Activated CD8-positive, alpha-beta memory T cell treated with anti-CD3 and anti-CD28 coated beads for 36 hours (primary cell): ENCODE measurements around the gene CFAP61. TPM values are rescaled to one million over a fixed set of nuclear protein-coding genes. Genes with fewer than 3 reads are reported as not detected.

Experiments used
- CTCF ChIA-PET: fragments of 350-600 bp; sonication (Branson Sonifier 250); formaldehyde crosslinking; loops from one replicate; lab custom pipeline; 2021; ENCODE audit warnings: antibody characterized with exemption; lab: Charles Lee
- POLR2A ChIA-PET: fragments of 350-600 bp; sonication (Branson Sonifier 250); formaldehyde crosslinking; loops from one replicate; lab custom pipeline; 2021; ENCODE audit warnings: antibody characterized with exemption; lab: Charles Lee
- total RNA-seq, 2 experiments: library from RNA; stranded (reverse); gene quantifications; one replicate each; pipeline ENCODE4 v1.2.3, GENCODE V29; 2021

Gene CFAP61
- total RNA-seq, 2 experiments from 2014 or later = 0.36 TPM; not detected in 1

- CTCF ChIA-PET = no interaction called here
- POLR2A ChIA-PET = no interaction called here
Observed at GRCh38 chr20:20138301-20139064, 86.2 kb downstream of the CFAP61 start.

DNA sequence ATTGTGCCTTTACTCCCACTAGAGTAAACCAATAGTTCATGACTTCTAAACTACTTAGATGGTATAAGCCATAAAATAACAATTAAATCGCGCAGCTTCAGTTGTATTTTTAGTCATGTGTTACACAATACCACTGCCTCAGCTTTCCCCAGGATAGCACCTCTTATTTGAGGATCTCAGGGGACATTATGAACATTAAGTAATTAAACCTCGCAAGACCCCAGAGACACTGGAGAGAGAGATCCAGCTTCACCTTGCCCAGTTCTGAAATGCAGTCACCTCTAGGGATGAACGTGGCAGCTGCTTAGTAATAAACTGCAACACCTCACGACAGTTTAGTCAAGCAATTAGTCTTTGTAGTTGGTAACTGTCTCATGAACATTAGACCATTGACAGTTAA lies 87.1 kb downstream of the CFAP61 start:
- ChIA-PET CTCF (no interaction called here), POLR2A (no interaction called here)

- CTCF ChIA-PET = no interaction called here
- POLR2A ChIA-PET = no interaction called here
Observed at GRCh38 chr20:20143165-20143564, 90.8 kb downstream of the CFAP61 start.

DNA sequence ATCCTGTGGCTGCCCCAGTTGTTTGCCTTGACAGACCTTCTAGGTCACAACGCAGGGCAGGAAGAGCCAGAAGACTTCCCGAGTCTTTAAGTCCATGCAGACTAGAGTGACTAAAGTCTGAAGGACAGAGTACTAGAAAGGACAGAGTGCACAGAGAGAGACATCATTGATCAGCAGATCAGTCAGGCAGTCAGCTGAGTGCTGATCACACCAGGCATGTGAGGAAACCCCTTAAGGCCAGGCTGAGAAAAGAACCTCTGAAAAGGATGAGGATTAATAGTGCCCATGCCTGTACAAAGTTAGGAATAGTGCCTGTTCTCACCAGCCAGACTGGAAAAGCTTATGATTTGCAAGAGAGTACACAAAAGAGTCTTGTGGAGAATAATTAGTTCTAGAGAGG lies 91.3 kb downstream of the CFAP61 start:
- CTCF ChIA-PET = no interaction called here
- POLR2A ChIA-PET = no interaction called here

DNA sequence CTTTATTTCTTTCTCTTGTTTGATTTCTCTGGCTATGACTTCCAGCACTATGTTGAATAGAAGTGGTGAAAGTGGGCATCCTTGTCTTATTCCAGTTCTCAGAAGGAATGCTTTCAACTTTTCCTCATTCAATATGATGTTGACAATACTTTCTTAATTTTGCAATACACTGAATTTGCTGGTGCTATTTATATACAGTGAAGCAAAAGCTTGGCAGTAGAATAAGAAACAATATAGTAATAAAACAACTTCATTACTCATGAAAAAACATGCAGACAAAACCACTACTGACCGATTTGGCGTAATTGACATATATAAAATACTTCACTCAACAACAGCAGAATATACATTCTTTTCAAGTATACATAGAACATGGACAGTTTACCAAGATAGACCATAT lies 96.4 kb downstream of the CFAP61 start:
- CTCF ChIA-PET = no interaction called here
- POLR2A ChIA-PET = no interaction called here

GRCh38 chr20:20150241-20150640 lies 97.9 kb downstream of the CFAP61 start:
- CTCF ChIA-PET = no interaction called here
- POLR2A ChIA-PET = no interaction called here

DNA sequence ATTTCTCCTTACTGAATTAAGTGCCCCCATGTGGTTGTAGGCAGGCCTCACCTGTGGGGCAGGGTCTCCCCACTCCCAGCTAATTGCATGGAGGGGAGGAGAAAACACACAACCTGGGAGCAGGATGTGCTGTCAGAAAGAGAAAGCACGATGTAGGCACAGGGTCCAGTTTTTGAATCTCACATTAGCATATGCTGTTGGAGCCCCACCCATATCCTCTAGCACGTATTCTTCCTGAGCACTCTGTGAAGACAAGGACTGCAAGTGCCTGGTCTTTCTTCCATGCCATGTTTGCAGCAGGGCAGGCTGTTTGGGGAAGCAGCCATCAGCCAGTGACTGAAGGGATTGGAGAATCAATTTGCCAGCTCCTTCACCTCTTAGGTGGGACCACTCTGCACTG lies 108.2 kb downstream of the CFAP61 start:
- CTCF ChIA-PET = no interaction called here

GRCh38 chr20:20161611-20162010 lies 109.3 kb downstream of the CFAP61 start:
- ChIA-PET CTCF (no interaction called here), POLR2A (no interaction called here)

More for the DNA sequence above, 108.2 kb downstream of the CFAP61 start:
- POLR2A ChIA-PET = no interaction called here

DNA sequence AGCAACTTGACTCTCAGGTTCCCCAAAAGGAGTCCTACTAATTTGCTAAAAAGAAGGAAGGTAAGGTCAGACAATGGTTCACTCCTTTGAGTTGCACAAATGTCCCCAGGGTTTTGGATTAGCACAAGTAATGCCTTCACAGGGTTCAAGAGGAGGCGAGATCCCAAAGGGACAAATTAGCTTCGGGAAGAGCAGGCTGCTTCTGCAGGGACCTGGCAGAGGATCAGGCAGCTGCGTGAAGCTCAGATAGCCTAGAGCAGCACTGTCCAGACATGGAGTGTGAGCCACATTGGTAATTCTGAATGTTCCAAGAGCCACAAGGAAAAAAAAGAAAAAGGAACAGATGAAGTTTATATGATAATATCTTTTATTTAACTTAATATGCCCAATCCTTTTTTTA lies 115.4 kb downstream of the CFAP61 start:
- ChIA-PET CTCF (no interaction called here), POLR2A (no interaction called here)

DNA sequence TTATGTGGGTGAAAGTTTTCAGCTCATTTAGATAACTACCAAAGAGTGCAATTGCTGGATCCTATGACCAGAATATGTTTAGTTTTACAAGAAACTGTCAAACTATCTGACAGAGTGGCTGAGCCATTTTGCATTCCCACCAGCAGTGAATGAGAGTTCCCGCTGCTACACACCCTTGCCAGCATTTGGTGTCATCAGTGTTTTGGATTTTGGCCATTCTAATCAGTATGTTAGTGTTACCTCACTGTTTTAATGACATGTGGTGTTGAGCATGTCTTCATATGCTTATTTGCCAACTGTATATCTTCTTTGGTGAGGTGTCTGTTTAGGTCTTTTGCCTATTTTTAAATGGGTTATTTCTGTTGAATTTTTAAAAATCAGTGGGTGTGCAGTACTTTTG lies 120.9 kb downstream of the CFAP61 start:
- ChIA-PET POLR2A (no interaction called here), CTCF (no interaction called here)

GRCh38 chr20:20174089-20174835 lies 121.9 kb downstream of the CFAP61 start:
- ChIA-PET POLR2A (no interaction called here), CTCF (no interaction called here)

DNA sequence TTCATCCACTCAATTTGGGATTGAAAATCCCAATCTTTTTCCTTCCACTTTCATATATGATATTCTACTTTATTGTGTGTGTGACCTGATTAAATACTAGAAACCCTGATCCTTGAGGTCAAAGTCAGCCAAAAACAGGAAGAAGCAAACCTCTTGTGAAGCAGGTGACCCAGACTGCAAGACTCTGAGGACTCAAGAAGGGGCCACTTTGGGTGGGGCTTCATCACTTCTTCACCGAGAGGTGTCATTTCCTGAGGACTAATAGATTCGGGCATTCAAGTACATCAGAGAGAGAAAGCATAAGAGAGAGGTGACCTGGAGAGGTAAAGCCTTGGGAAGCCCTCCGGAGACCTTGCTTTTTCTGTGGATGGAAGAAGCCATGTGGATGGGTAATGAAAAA lies 129.0 kb downstream of the CFAP61 start:
- POLR2A ChIA-PET = no interaction called here
- CTCF ChIA-PET = no interaction called here

GRCh38 chr20:20184149-20184548 lies 131.8 kb downstream of the CFAP61 start:
- ChIA-PET POLR2A (no interaction called here), CTCF (interaction anchor here (1.3 kb wide), 1 partner anchor 187 kb away, joined by 3 read pairs; no protein-coding TSS in a partner anchor)

GRCh38 chr20:20184706-20185105 lies 132.4 kb downstream of the CFAP61 start:
- POLR2A ChIA-PET = no interaction called here
- CTCF ChIA-PET = interaction anchor here (1.2 kb wide), 1 partner anchor 23 kb away, joined by 3 read pairs; no protein-coding TSS in a partner anchor

GRCh38 chr20:20188647-20189046 lies 136.3 kb downstream of the CFAP61 start:
- CTCF ChIA-PET = no interaction called here
- POLR2A ChIA-PET = no interaction called here

- ChIA-PET POLR2A (no interaction called here), CTCF (no interaction called here)
Observed at GRCh38 chr20:20192366-20192765, 140.0 kb downstream of the CFAP61 start.

DNA sequence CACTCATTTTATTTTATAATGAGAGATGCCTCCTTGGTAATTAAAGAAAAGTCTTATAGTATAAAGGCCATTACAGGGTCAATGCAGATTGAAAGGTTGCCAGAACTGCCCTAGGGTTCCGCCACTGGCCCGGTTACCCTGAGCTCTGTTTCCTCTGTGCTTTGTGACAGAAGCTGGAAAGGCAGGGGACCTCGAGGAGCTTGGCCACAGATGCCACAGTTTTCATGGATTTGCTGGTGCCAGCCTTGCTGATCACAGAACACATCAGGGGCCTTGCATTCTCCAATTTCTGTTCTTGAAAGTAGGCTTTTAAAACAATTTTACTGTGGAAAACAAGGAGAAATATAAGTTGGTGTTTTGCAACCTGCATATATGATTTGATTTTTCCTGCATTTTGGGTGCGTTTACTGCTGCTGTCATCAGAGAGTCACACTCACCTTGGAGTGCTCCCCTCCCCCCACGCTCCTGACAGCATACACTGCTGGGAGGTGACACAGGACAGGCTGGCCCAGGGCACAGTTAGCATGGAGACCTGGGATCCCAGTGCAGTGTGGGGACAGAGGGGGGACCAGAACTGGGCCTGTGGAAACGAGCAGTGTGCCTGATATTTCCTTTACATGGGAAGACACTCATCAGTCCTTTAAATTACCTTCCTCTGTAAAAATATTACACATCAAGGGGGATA lies 142.8 kb downstream of the CFAP61 start:
- ChIA-PET CTCF (no interaction called here), POLR2A (no interaction called here)

DNA sequence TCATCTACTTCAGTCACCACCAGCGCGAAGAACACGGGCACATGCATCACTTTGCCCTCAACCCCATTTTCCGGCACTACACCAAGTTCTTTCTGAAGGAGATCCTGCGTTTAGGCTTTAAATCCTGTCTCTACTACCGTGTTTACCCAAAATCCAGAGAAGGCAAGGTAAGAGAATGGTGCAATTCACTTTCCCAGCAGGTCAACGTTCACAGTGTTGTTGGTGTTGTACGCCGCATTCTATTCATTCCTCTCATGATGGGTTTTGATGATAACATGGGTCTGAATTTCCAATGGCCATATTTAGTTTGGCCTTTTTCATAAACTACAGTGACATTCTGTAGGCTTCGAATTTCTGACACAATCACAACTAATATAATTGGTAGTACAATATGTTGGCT lies 144.3 kb downstream of the CFAP61 start:
- POLR2A ChIA-PET = no interaction called here
- CTCF ChIA-PET = no interaction called here

DNA sequence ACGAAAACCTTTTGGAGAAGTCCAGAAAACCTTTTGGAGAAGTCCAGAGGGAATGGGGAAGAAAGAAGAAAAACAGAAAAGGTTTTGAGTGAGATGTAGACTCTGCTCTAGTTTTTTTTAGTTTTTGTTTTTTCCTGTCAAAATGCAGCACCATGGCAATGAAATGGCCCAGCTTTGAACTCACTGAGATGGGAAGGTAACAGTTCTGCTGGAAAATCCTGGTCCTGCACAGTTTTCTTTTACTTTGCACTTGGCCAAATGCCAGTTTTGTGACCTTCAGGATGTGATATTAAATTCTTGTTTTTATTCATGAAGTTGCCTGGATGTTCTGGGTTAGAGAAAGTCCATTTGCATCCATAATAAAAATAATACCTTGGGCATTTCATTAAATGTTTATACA lies 145.7 kb downstream of the CFAP61 start:
- ChIA-PET POLR2A (no interaction called here), CTCF (interaction anchor here (0.9 kb wide), 1 partner anchor 41 kb away, joined by 3 read pairs; no protein-coding TSS in a partner anchor)
